G401.6 (cell line): ENCODE data around the gene LRP1.

Experiments
- FAIRE-seq: peaks from 2 replicates; lab custom pipeline; 2012; peaks lifted over from hg19 to GRCh38; lab: Jason Lieb, UNC

LRP1 gene

GRCh38 chr12:57237932-57238853, 109.9 kb downstream of the LRP1 start:
- FAIRE-seq, result no peak

GRCh38 chr12:57238854-57239554, 110.7 kb downstream of the LRP1 start:
- no peak for FAIRE-seq

DNA sequence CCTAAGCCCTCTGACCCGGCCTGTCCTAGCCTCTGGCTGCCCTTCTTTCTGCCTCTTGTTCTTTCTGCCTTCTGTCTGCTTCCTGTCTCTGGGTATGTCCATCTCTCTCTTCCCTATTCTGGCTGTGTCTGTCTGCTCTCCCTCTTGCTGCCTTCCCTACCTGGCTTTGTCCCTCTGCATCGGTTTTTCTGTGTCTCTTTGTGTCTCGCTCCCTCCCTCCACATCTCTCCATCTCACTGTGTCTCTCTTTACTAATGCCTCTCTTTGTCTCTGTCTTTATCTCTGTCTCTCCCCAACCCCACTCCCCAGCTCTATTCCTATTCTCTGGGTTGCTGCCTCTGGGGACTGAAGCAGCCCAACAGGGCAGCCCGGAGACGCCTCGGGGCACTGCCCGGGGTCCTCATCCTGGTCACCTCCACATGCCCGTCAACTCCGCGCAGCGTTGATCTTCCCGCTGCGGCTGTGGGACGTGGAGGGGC, 111.3 kb downstream of the LRP1 start:
- FAIRE-seq, result no peak

GRCh38 chr12:57240066-57240921, 112.0 kb downstream of the LRP1 start:
- no peak for FAIRE-seq

- no peak for FAIRE-seq
Measured at GRCh38 chr12:57240926-57241401, 112.7 kb downstream of the LRP1 start.

- no peak for FAIRE-seq
Measured at GRCh38 chr12:57241402-57242310, 113.4 kb downstream of the LRP1 start.

- FAIRE-seq, result no peak
Measured at GRCh38 chr12:57242329-57242690, 114.0 kb downstream of the LRP1 start.

- no peak for FAIRE-seq
Measured at GRCh38 chr12:57242691-57243454, 114.6 kb downstream of the LRP1 start.

DNA sequence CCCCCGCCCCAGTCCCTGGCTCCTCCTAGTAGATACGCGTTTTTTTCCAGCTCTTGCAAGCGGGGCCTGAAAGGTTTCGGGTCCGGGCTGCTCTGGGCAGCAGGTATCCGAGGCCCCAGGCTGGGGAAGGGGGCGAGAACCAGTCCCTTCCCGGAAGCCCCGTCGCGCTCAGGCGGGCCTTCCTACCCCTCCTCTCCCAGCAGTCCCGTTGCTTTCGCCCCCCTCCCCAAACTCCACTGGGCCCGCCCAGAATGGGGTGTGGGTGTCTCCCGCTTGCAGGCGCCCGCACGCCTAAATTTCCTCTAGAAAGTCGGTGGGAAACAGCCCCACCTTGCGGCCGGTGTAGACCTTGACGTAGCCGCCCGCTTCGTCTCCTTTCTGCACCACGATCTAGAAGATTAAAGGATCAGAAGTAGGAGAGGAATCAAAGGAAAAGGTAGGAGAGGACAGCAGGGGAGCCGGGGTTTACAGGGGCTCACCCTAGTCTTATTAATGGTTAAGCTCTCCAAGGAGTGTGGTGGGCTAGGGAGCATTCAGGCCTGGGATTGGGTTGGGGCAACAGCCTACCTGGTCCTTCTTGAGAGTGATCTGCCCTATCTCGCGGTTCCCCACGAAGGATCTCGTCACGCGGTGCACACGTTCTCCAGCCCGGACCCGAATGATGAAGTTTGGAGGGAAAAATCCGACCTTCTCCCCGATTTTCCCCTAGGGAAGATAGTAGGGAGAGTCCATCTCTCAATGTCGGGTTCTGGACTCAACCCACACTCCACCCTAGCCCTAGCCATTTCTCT, 115.4 kb downstream of the LRP1 start:
- no peak for FAIRE-seq

- FAIRE-seq, result no peak
Measured at GRCh38 chr12:57244312-57244696, 116.0 kb downstream of the LRP1 start.

GRCh38 chr12:57247041-57247440, 118.8 kb downstream of the LRP1 start:
- FAIRE-seq, result no peak

GRCh38 chr12:57248934-57249742, 120.9 kb downstream of the LRP1 start:
- FAIRE-seq, result no peak

DNA sequence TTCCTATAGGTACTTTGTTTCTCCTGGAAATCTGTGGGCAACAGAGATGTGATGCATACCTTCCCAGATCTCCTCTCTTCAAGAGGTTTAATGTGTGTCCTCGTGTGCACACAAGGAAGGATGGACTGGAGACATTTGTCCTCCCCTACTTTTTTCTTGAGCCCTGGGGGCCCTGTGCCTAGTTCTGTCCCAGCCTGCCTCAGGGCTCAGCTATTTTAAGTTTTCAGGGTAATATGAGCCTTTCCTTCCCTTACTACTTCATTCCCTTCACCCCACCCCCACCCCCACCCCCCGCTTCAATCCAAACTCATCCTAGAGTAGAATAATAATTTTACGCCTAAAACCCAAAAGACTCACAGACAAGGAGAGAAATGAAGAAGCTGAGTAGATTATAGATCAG, 122.3 kb downstream of the LRP1 start:
- FAIRE-seq, result no peak

- FAIRE-seq, result no peak
Measured at GRCh38 chr12:57250956-57251355, 122.7 kb downstream of the LRP1 start, which contains the start of gene STAC3. Gene STAC3, minus strand, starts transcription at chr12:57251187. Its CDS starts 1,551 bp downstream, at chr12:57249636.

- no peak for FAIRE-seq
Measured at GRCh38 chr12:57254506-57255280, 126.4 kb downstream of the LRP1 start.

GRCh38 chr12:57255916-57256315, 127.6 kb downstream of the LRP1 start:
- FAIRE-seq, result no peak
